Chondrocyte (in vitro differentiated cells): ENCODE measurements around the gene KIF1A. TPM values are rescaled to one million over a fixed set of nuclear protein-coding genes. Genes with fewer than 3 reads are reported as not detected.

ENCODE experiments used
- DNase-seq: peaks from one replicate; pipeline ENCODE4 v3.0.0; 2021; ENCODE audit warnings: mixed read lengths, low spot score
- H3K27ac Mint-ChIP-seq: one replicate; pipeline ENCODE4 v1.8.0; 2021; ENCODE audit warnings: mild to moderate bottlenecking, moderate library complexity, mixed read lengths; ENCODE audit not compliant: unreplicated experiment
- H3K27me3 Mint-ChIP-seq: 2 replicates; pipeline ENCODE4 v1.8.0; 2021; ENCODE audit warnings: low read depth, mixed read lengths
- H3K36me3 Mint-ChIP-seq: 2 replicates; pipeline ENCODE4 v1.8.0; 2021; ENCODE audit warnings: low read depth, mixed read lengths
- H3K4me1 Mint-ChIP-seq: 2 replicates; pipeline ENCODE4 v1.8.0; 2021; ENCODE audit warnings: low read depth, mild to moderate bottlenecking, mixed read lengths
- H3K4me3 Mint-ChIP-seq: one replicate; pipeline ENCODE4 v1.8.0; 2021; ENCODE audit warnings: mild to moderate bottlenecking, moderate library complexity, mixed read lengths; ENCODE audit not compliant: unreplicated experiment
- H3K9me3 Mint-ChIP-seq: 2 replicates; pipeline ENCODE4 v1.8.0; 2021; ENCODE audit warnings: low read depth, mixed read lengths
- CTCF ChIP-seq: fragments of 200-600 bp; sonication (generic); IDR thresholded peaks from 2 replicates; pipeline ENCODE4 v1.5.0; 2021; ENCODE audit warnings: antibody characterized with exemption, mild to moderate bottlenecking, moderate library complexity
- total RNA-seq: library from RNA; stranded (reverse); gene quantifications from 3 replicates; pipeline ENCODE4 v1.2.1, GENCODE V29; 2021

The KIF1A gene
- total RNA-seq, 1 donor from 2014 or later, result 60.0 TPM

GRCh38 chr2:240728361-240728760 is 91.7 kb downstream of the KIF1A start:
- no peak overlapping the region for H3K27ac Mint-ChIP-seq

GRCh38 chr2:240727913-240728312 is 92.1 kb downstream of the KIF1A start:
- no peak overlapping the region for H3K4me3 Mint-ChIP-seq
- TF ChIP-seq CTCF, result no peak
- peaks cover 4% of the 10 kb centered on the region for H3K36me3 Mint-ChIP-seq
- H3K9me3 Mint-ChIP-seq, result no peaks in the 10 kb centered on the region
- H3K27ac Mint-ChIP-seq, result no peak overlapping the region
- DNase-seq, result no peak
- peaks cover 6% of the 10 kb centered on the region for H3K4me1 Mint-ChIP-seq
- no peaks in the 10 kb centered on the region for H3K27me3 Mint-ChIP-seq

More at GRCh38 chr2:240728361-240728760, 91.7 kb downstream of the KIF1A start:
- no peak for DNase-seq
- H3K27me3 Mint-ChIP-seq, result no peaks in the 10 kb centered on the region
- no peak overlapping the region for H3K4me3 Mint-ChIP-seq
- peaks cover 6% of the 10 kb centered on the region for H3K4me1 Mint-ChIP-seq
- H3K9me3 Mint-ChIP-seq, result no peaks in the 10 kb centered on the region
- peaks cover 4% of the 10 kb centered on the region for H3K36me3 Mint-ChIP-seq
- TF ChIP-seq CTCF, result no peak

- Mint-ChIP-seq H3K27ac (no peak overlapping the region), H3K4me3 (no peak overlapping the region), H3K9me3 (no peaks in the 10 kb centered on the region), H3K36me3 (peaks cover 4% of the 10 kb centered on the region), H3K4me1 (peaks cover 6% of the 10 kb centered on the region), H3K27me3 (no peaks in the 10 kb centered on the region)
- no peak for DNase-seq
- no peak for TF ChIP-seq CTCF
These were observed 92.6 kb downstream of the KIF1A start for GRCh38 chr2:240727439-240727838.

GRCh38 chr2:240726876-240727275 is 93.1 kb downstream of the KIF1A start:
- Mint-ChIP-seq H3K27ac (no peak overlapping the region), H3K4me3 (no peak overlapping the region), H3K9me3 (no peaks in the 10 kb centered on the region), H3K36me3 (peaks cover 4% of the 10 kb centered on the region), H3K4me1 (peaks cover 6% of the 10 kb centered on the region), H3K27me3 (no peaks in the 10 kb centered on the region)
- no peak for TF ChIP-seq CTCF
- DNase-seq, result no peak

- no peak overlapping the region for H3K27ac Mint-ChIP-seq
- DNase-seq, result no peak
- H3K9me3 Mint-ChIP-seq, result no peaks in the 10 kb centered on the region
- H3K36me3 Mint-ChIP-seq, result peaks cover 4% of the 10 kb centered on the region
- no peaks in the 10 kb centered on the region for H3K4me1 Mint-ChIP-seq
- no peak for TF ChIP-seq CTCF
- no peaks in the 10 kb centered on the region for H3K27me3 Mint-ChIP-seq
- no peak overlapping the region for H3K4me3 Mint-ChIP-seq
These were observed 94.3 kb downstream of the KIF1A start for GRCh38 chr2:240725671-240726070.
